Thyroid gland (tissue), 4 donors: ENCODE measurements around the gene MVB12B. TPM values are rescaled to one million over a fixed set of nuclear protein-coding genes. Genes with fewer than 3 reads are reported as not detected.

Experiments used
- DNase-seq, 2 donors: peaks; one replicate each; pipeline ENCODE4 v3.0.0-alpha.2; 2019
- H3K27ac ChIP-seq, 3 donors: fragments of 200-600 bp; sonication (generic); 1 replicate in 2 of 3; 2 replicates in 1 of 3; pipeline ENCODE4 v1.5.1; 2016 to 2019; ENCODE audit warnings: mild to moderate bottlenecking in 1 of 3, moderate library complexity in 1 of 3
- H3K27me3 ChIP-seq: fragments of 200-600 bp; sonication (generic); one replicate; pipeline ENCODE4 v1.5.1; 2019
- H3K36me3 ChIP-seq, 2 donors: fragments of 200-600 bp; sonication (generic); one replicate each; pipeline ENCODE4 v1.5.1; 2016 to 2019
- H3K4me1 ChIP-seq, 2 donors: fragments of 200-600 bp; sonication (generic); one replicate each; pipeline ENCODE4 v1.5.1; 2017 to 2019
- H3K4me3 ChIP-seq, 3 donors: fragments of 200-600 bp; sonication (generic); replicated peaks in 1 of 3; 1 replicate in 2 of 3; 2 replicates in 1 of 3; pipeline ENCODE4 v1.5.1; 2016; ENCODE audit warnings: mild to moderate bottlenecking in 1 of 3
- H3K9me3 ChIP-seq: fragments of 200-600 bp; sonication (generic); one replicate; pipeline ENCODE4 v1.5.1; 2017
- POLR2A ChIP-seq, 2 donors: fragments of 450-650 bp; IDR thresholded peaks; one replicate each; pipeline ENCODE4 v1.6.1; 2017; ENCODE audit warnings: antibody characterized with exemption in 2 of 2, mild to moderate bottlenecking in 2 of 2, moderate library complexity in 1 of 2
- WGBS, 2 donors: methylation state at CpG; one replicate each; pipeline ENCODE4 v1.1.5; 2017; 5-methylcytosine and 5-hydroxymethylcytosine counted together
- intact Hi-C: fragments of 100-400 bp; cut with DNase I; formaldehyde crosslinking; loops from one replicate; pipeline ENCODE4 v1.15.1; 2023
- total RNA-seq, 4 donors: library from RNA; depleted of rRNA; stranded (reverse); fragments of >200 nt; gene quantifications; one replicate each; pipeline ENCODE4 v1.2.3, GENCODE V29; 2016
- TF ChIP-seq, protein P1 (sequence below), 6 experiments: fragments of 200-600 bp in 3 of 6; fragments of 450-650 bp in 3 of 6; sonication (generic) in 3 of 6; IDR thresholded peaks; one replicate each; pipeline ENCODE4 v1.5.1; 2016 to 2019; ENCODE audit warnings: antibody characterized with exemption in 6 of 6, mild to moderate bottlenecking in 2 of 6, inconsistent platforms in 1 of 6, moderate library complexity in 1 of 6

The MVB12B gene
- total RNA-seq, 4 donors from 2014 or later, result 13.4 to 19.3 (median 15.5) TPM

GRCh38 chr9:126485662-126486061, 159.0 kb downstream of the MVB12B start:
- Histone ChIP-seq H3K27ac (no peak overlapping the region), H3K4me1 (no peaks in the 10 kb centered on the region), H3K9me3 (no peaks in the 10 kb centered on the region), H3K4me3 (no peak overlapping the region), H3K36me3 (peaks cover 3 to 6% of the 10 kb centered on the region in 2 donors), H3K27me3 (no peaks in the 10 kb centered on the region)
- WGBS, 2 donors, result 95 to 96% methylated on average over 6 of the region's 6 CpGs
- no peak for DNase-seq
- TF ChIP-seq, protein P1, sequence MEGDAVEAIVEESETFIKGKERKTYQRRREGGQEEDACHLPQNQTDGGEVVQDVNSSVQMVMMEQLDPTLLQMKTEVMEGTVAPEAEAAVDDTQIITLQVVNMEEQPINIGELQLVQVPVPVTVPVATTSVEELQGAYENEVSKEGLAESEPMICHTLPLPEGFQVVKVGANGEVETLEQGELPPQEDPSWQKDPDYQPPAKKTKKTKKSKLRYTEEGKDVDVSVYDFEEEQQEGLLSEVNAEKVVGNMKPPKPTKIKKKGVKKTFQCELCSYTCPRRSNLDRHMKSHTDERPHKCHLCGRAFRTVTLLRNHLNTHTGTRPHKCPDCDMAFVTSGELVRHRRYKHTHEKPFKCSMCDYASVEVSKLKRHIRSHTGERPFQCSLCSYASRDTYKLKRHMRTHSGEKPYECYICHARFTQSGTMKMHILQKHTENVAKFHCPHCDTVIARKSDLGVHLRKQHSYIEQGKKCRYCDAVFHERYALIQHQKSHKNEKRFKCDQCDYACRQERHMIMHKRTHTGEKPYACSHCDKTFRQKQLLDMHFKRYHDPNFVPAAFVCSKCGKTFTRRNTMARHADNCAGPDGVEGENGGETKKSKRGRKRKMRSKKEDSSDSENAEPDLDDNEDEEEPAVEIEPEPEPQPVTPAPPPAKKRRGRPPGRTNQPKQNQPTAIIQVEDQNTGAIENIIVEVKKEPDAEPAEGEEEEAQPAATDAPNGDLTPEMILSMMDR (IDR thresholded peaks at IDR 0.05), result no peak
- TF ChIP-seq POLR2A (IDR thresholded peaks at IDR 0.05), result no peak
- intact Hi-C loops, result loop anchor here (10.0 kb wide), 1 partner anchor 181 kb away; no protein-coding TSS in a partner anchor

DNA sequence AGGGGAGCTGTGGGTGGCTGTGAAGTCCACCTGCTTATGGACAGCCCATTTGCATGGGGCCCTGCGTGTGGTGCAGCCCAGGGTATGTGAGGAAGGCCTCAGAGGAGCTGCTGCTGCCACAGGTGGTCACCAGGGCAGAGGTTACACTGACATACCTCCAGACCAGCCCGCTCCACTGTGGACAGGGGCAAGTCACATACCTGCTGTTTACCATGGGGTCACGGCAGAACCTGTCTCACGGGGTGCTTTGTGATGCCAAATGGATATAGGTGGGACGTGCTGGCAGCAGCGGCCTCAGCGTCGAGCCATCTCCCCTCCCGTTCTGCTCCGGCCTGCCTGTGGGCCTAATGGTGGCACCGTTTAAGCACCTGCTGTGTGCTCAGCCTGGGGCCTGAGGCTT, 159.6 kb downstream of the MVB12B start:
- H3K27me3 ChIP-seq, result no peaks in the 10 kb centered on the region
- intact Hi-C loops, result loop anchor here (10.0 kb wide), 1 partner anchor 181 kb away; no protein-coding TSS in a partner anchor
- peaks cover 3 to 6% of the 10 kb centered on the region in 2 donors for H3K36me3 ChIP-seq
- no peak for DNase-seq
- no peaks in the 10 kb centered on the region for H3K4me1 ChIP-seq
- WGBS, 2 donors, result 89 to 95% methylated on average over 11 of the region's 11 CpGs
- H3K9me3 ChIP-seq, result no peaks in the 10 kb centered on the region
- H3K27ac ChIP-seq, result no peak overlapping the region
- TF ChIP-seq, protein P1 (IDR thresholded peaks at IDR 0.05), result no peak
- no peak for TF ChIP-seq POLR2A (IDR thresholded peaks at IDR 0.05)
- no peak overlapping the region for H3K4me3 ChIP-seq

- H3K36me3 ChIP-seq, result peaks cover 0 to 3% of the 10 kb centered on the region in 2 donors
- intact Hi-C loops, result loop anchor here (10.0 kb wide), 1 partner anchor 183 kb away; no protein-coding TSS in a partner anchor
- no peak overlapping the region for H3K4me3 ChIP-seq
- no peak for DNase-seq
- no peak for TF ChIP-seq POLR2A (IDR thresholded peaks at IDR 0.05)
- TF ChIP-seq, protein P1 (IDR thresholded peaks at IDR 0.05), result no peak
- no peaks in the 10 kb centered on the region for H3K27me3 ChIP-seq
- H3K9me3 ChIP-seq, result no peaks in the 10 kb centered on the region
- H3K27ac ChIP-seq, result no peak overlapping the region
- no peaks in the 10 kb centered on the region for H3K4me1 ChIP-seq
- 83 to 84% methylated on average over 12 of the region's 12 CpGs for WGBS, 2 donors
These were observed 161.2 kb downstream of the MVB12B start for GRCh38 chr9:126487856-126488255.

- DNase-seq, result no peak
- no peak overlapping the region for H3K4me3 ChIP-seq
- intact Hi-C loops, result loop anchor here (10.0 kb wide), 1 partner anchor 184 kb away; no protein-coding TSS in a partner anchor
- no peak for TF ChIP-seq POLR2A (IDR thresholded peaks at IDR 0.05)
- TF ChIP-seq, protein P1 (IDR thresholded peaks at IDR 0.05), result no peak
- WGBS, 2 donors, result 71 to 72% methylated on average over 7 to 8 of the region's 8 CpGs
- no peaks in the 10 kb centered on the region for H3K27me3 ChIP-seq
- H3K4me1 ChIP-seq, result no peaks in the 10 kb centered on the region
- H3K36me3 ChIP-seq, result peaks cover 0 to under 1% of the 10 kb centered on the region in 2 donors
- H3K9me3 ChIP-seq, result no peaks in the 10 kb centered on the region
- no peak overlapping the region for H3K27ac ChIP-seq
These were observed 161.7 kb downstream of the MVB12B start for GRCh38 chr9:126488310-126488709.

DNA sequence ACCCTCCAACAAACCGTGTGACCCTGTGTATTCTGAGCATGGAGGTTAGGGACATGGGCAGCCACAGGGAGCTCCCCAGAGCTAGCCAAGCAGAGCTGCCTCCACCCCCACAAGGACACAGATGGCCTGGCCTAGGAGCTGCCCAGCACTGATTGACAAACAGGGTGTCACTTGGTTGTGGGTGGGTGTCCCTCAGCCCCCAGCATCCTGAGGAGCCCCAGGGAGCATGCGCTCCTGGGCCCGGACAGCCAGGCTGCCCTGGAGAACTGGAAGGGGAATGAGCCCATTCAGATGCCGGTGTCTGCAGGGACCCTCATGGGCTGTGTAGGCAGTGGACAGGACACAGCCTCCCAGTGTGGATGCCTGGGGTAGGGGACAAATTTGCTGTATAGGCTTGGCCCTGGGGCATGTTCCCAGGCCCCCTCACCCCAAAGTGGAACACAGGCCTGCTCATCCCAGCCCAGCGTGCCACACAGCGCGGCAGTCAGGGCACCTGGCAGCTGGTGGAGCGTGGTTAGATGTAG, 162.3 kb downstream of the MVB12B start:
- Histone ChIP-seq H3K9me3 (no peaks in the 10 kb centered on the region), H3K27ac (no peak overlapping the region), H3K4me3 (no peak overlapping the region), H3K4me1 (no peaks in the 10 kb centered on the region), H3K27me3 (no peaks in the 10 kb centered on the region), H3K36me3 (no peaks in the 10 kb centered on the region)
- TF ChIP-seq, protein P1 (IDR thresholded peaks at IDR 0.05), result no peak
- TF ChIP-seq POLR2A (IDR thresholded peaks at IDR 0.05), result no peak
- no peak for DNase-seq
- intact Hi-C loops, result loop anchor here (10.0 kb wide), 1 partner anchor 184 kb away; no protein-coding TSS in a partner anchor
- WGBS, 2 donors, result 94 to 99% methylated on average over 5 of the region's 8 CpGs
